K562 (cell line): ENCODE results near the gene HSP90AA1. TPM values are rescaled to one million over a fixed set of nuclear protein-coding genes. Genes with fewer than 3 reads are reported as not detected.
A peak's percentile ranks its signal among the peaks of the same experiment; 100 is the strongest.
"Not testable (repeated sequence)": the region's sequence is repeated elsewhere in the genome, so short reads cannot be mapped to it uniquely, and the experiment has no call there.

Source experiments
- ATAC-seq: fragments of 200-7000 bp; cut with Tn5 transposase; 3 replicates; pipeline ENCODE4 v1.9.1; 2020; ENCODE audit warnings: moderate library complexity
- BruUV-seq: library from RNA; stranded (reverse); fragments of 400-500 nt; replicated peaks from 2 replicates; lab custom pipeline; 2021; lab: Mats Ljungman, UMichigan
- CTCF ChIA-PET: fragments of 300-600 bp; formaldehyde crosslinking; extraction: SDS; loops from one replicate; lab custom pipeline; 2021; ENCODE audit warnings: low intra/inter-chr PET ratio; lab: Yijun Ruan, JAX
- POLR2A ChIA-PET: fragments of 300-600, 350-650 bp; sonication (Branson Sonifier 250); formaldehyde crosslinking; extraction: SDS; loops from one replicate; lab custom pipeline; 2021; ENCODE audit warnings: antibody characterized with exemption, inconsistent platforms; lab: Yijun Ruan, JAX
- DNase-seq, 4 experiments: peaks; one replicate each; pipeline versions ENCODE4 v3.0.0 to v3.0.0-alpha.2; 2011 to 2018; ENCODE audit warnings: low spot score in 3 of 4, mixed read lengths in 3 of 4; ENCODE audit errors: extremely low read depth in 1 of 4
- FAIRE-seq: peaks from 2 replicates; lab custom pipeline; 2011; peaks lifted over from hg19 to GRCh38; lab: Jason Lieb, UNC
- H2AFZ ChIP-seq: 2 replicates; pipeline ENCODE4 v1.6.0; 2011; ENCODE audit warnings: low read depth, low read length, control low read depth, inconsistent platforms
- H3K27ac ChIP-seq: fragments of 200-600 bp; 3 replicates; pipeline ENCODE4 v1.8.0; 2011; ENCODE audit warnings: low read depth, mild to moderate bottlenecking, control low read depth, inconsistent platforms, low read length, moderate library complexity, mixed read lengths; ENCODE audit errors: extremely low read depth
- H3K27me3 ChIP-seq, 2 experiments: fragments of 300-600 bp in 1 of 2; 2 replicates in 1 of 2; 3 replicates in 1 of 2; pipeline versions ENCODE4 v1.6.0 to v1.8.0; 2011; ENCODE audit warnings: inconsistent platforms in 2 of 2, low read length in 2 of 2, mild to moderate bottlenecking in 1 of 2, mixed read lengths in 1 of 2, moderate library complexity in 1 of 2; ENCODE audit not compliant: control insufficient read depth in 2 of 2, insufficient read depth in 2 of 2
- H3K36me3 ChIP-seq: fragments of 300-600 bp; 3 replicates; pipeline ENCODE4 v1.8.0; 2011; ENCODE audit warnings: mild to moderate bottlenecking, low read length, inconsistent platforms; ENCODE audit not compliant: control insufficient read depth, insufficient read depth
- H3K4me1 ChIP-seq, 2 experiments: fragments of 200-600 bp in 1 of 2; replicated peaks in 1 of 2; 2 replicates in 1 of 2; 3 replicates in 1 of 2; pipeline versions ENCODE4 v1.5.1 to v1.8.0; 2011; ENCODE audit warnings: inconsistent platforms in 2 of 2, low read length in 2 of 2, mild to moderate bottlenecking in 1 of 2, mixed read lengths in 1 of 2, moderate library complexity in 1 of 2; ENCODE audit not compliant: control insufficient read depth in 2 of 2, insufficient read depth in 2 of 2
- H3K4me2 ChIP-seq: 2 replicates; pipeline ENCODE4 v1.6.1; 2011; ENCODE audit warnings: low read length, control low read depth, inconsistent platforms, mixed read lengths; ENCODE audit not compliant: insufficient read depth
- H3K4me3 ChIP-seq: fragments of 200-600 bp; sonication (generic), shearing (Covaris generic); 2 replicates; pipeline ENCODE4 v1.5.1; 2016; ENCODE audit warnings: control low read depth, inconsistent platforms
- H3K79me2 ChIP-seq: fragments of 200-600 bp; 3 replicates; pipeline ENCODE4 v1.8.0; 2011; ENCODE audit warnings: low read length, inconsistent platforms; ENCODE audit not compliant: control insufficient read depth, insufficient read depth
- H3K9ac ChIP-seq, 2 experiments: 2 replicates each; pipeline versions ENCODE4 v1.6.0 to v1.6.1; 2011; ENCODE audit warnings: low read depth in 2 of 2, low read length in 2 of 2, control low read depth in 1 of 2, inconsistent platforms in 1 of 2, mild to moderate bottlenecking in 1 of 2, mixed read lengths in 1 of 2; ENCODE audit not compliant: insufficient read depth in 1 of 2
- H3K9me1 ChIP-seq: one replicate; pipeline ENCODE4 v1.6.0; 2011; ENCODE audit warnings: inconsistent platforms, mild to moderate bottlenecking, low read length, moderate library complexity; ENCODE audit not compliant: control insufficient read depth, insufficient read depth
- H3K9me3 ChIP-seq: replicated peaks from 2 replicates; pipeline ENCODE4 v1.5.1; 2011; ENCODE audit warnings: low read depth, low read length, inconsistent platforms; ENCODE audit not compliant: control insufficient read depth, insufficient read depth
- H4K20me1 ChIP-seq: replicated peaks from 2 replicates; pipeline ENCODE4 v1.6.1; 2011; ENCODE audit warnings: low read length, inconsistent platforms, mixed read lengths; ENCODE audit not compliant: control insufficient read depth, insufficient read depth
- ERF ChIP-seq: fragments of 450-650 bp; formaldehyde crosslinking; IDR thresholded peaks from 2 replicates; pipeline ENCODE4 v1.4.0; 2020; ENCODE audit warnings: mild to moderate bottlenecking, mixed read lengths
- RBM15 ChIP-seq: fragments of 200-400 bp; formaldehyde crosslinking; IDR thresholded peaks from 2 replicates; pipeline ENCODE4 v1.6.1; 2018; ENCODE audit warnings: mild to moderate bottlenecking, low read length, moderate library complexity; ENCODE audit not compliant: insufficient read depth
- TRIM28 ChIP-seq: fragments of 450-650 bp; IDR thresholded peaks from 2 replicates; pipeline ENCODE4 v1.6.1; 2017
- ZFP36 ChIP-seq: fragments of 150-350 bp; IDR thresholded peaks from 2 replicates; pipeline ENCODE4 v1.6.1; 2018; ENCODE audit warnings: low read length, low read depth; ENCODE audit not compliant: partially characterized antibody
- ZNF431 ChIP-seq: sonication (generic); formaldehyde crosslinking; IDR thresholded peaks from 2 replicates; pipeline ENCODE4 v1.8.0; 2022; ENCODE audit warnings: mild to moderate bottlenecking, missing genetic modification reagents
- ZNF780A ChIP-seq: fragments of 250-450 bp; sonication (Bioruptor Pico); IDR thresholded peaks from 2 replicates; pipeline ENCODE4 v1.5.0; 2021; ENCODE audit warnings: mild to moderate bottlenecking
- WGBS: fragments of 100-300 bp; shearing (Covaris generic); methylation state at CpG from one replicate; pipeline ENCODE4 v1.1.6; 2016; ENCODE audit warnings: low coverage, mixed read lengths; ENCODE audit not compliant: insufficient coverage; ENCODE audit errors: missing lambda C conversion rate; 5-methylcytosine and 5-hydroxymethylcytosine counted together
- in situ Hi-C: fragments of 300-500 bp; cut with MboI; formaldehyde crosslinking; loops from 4 replicates; pipeline ENCODE4 v1.15.0; 2018; ENCODE audit warnings: inconsistent platforms, mixed read lengths
- intact Hi-C: fragments of 100-400 bp; cut with micrococcal nuclease; formaldehyde crosslinking; loops from 2 replicates; pipeline ENCODE4 v1.14.2; 2022
- polyA plus RNA-seq, 8 experiments: library from polyadenylated mRNA; depleted of rRNA in 4 of 8; stranded (reverse) in 5 of 8; unstranded in 3 of 8; fragments of >200 nt; fragmentation: Nextera tagmentation in 2 of 8; fragmentation: Illumina TruSeq in 1 of 8; extraction: Ambion mirVana in 2 of 8; extraction: Trizol in 1 of 8; gene quantifications; 2 replicates each; pipeline versions ENCODE4 v1.2.1 to v1.2.3, GENCODE V29; 2011 to 2014; ENCODE audit warnings: inconsistent platforms in 1 of 8, missing spikeins in 1 of 8
- total RNA-seq, 7 experiments: library from RNA; depleted of rRNA in 6 of 7; stranded (reverse); fragments of >200 nt in 6 of 7; fragmentation: Illumina TruSeq in 2 of 7; extraction: Trizol in 2 of 7; gene quantifications; 2 replicates each; pipeline versions ENCODE4 v1.2.1 to v1.2.3, GENCODE V29; 2011 to 2021; ENCODE audit warnings: low replicate concordance in 1 of 7

HSP90AA1 gene
- total and polyA plus RNA-seq, 9 of the 15 experiments (the other 6 are each of a cell fraction or from before 2014, with no cell fraction given): 377 to 1,731 (median 879) TPM

DNA sequence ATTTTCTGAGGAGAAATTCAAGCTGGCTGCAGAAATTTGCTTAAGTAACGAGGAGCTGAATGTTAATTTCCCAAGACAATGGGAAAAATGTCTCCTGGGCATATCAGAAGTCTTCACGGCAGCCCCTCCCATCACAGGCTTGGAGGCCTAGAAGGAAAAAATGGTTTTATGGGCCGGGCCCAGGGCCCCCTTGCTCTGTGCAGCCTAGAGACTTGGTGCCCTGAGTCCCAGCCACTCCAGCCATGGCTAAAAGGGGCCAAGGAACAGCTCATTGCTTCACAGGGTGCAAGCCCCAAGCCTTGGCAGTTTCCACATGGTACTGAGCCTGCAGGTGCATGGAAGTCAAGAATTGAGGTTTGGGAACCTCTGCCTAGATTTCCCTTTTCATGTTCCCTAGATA lies 24.3 kb upstream of the HSP90AA1 start:
- intact Hi-C loops: no loop called here
- no peak overlapping the region for H3K9ac ChIP-seq
- no peaks in the 10 kb centered on the region for H3K79me2 ChIP-seq
- CTCF ChIA-PET: no interaction called here
- no TSS peak for BruUV-seq
- ATAC-seq: no peak
- no peak overlapping the region for H3K4me3 ChIP-seq
- FAIRE-seq: no peak
- no peak overlapping the region for H2AFZ ChIP-seq
- H3K36me3 ChIP-seq: no peaks in the 10 kb centered on the region
- WGBS: 18% methylated on average over 3 of the region's 3 CpGs
- no peak for TF ChIP-seq ZNF780A (CRISPR knock-in tag)
- TF ChIP-seq ZFP36: peak; percentile 70
- no peak for TF ChIP-seq ERF
- no peak for TF ChIP-seq TRIM28
- no peak for TF ChIP-seq RBM15
- TF ChIP-seq, all 486 proteins: peak for 1
- DNase-seq: no peak
- no peaks in the 10 kb centered on the region for H3K4me1 ChIP-seq
- H3K4me2 ChIP-seq: no peak overlapping the region
- in situ Hi-C loops: no loop called here
- no peaks in the 10 kb centered on the region for H3K27me3 ChIP-seq
- no peak overlapping the region for H3K27ac ChIP-seq
- H3K9me1 ChIP-seq: no peaks in the 10 kb centered on the region
- H4K20me1 ChIP-seq: no peaks in the 10 kb centered on the region
- POLR2A ChIA-PET: no interaction called here
- 0 out of 2 replicates have a peak, but pooled peaks cover 4% of the 10 kb centered on the region for H3K9me3 ChIP-seq

GRCh38 chr14:102109332-102109731 lies 22.5 kb upstream of the HSP90AA1 start:
- H4K20me1 ChIP-seq, H3K27ac ChIP-seq, FAIRE-seq, CTCF ChIA-PET, H3K27me3 ChIP-seq, DNase-seq, POLR2A ChIA-PET, H3K4me1 ChIP-seq, H3K4me2 ChIP-seq, in situ Hi-C loops, ATAC-seq, H3K9me3 ChIP-seq, intact Hi-C loops, H3K9ac ChIP-seq, H3K4me3 ChIP-seq, BruUV-seq, H2AFZ ChIP-seq, H3K9me1 ChIP-seq, H3K79me2 ChIP-seq, H3K36me3 ChIP-seq: not testable (repeated sequence)
- TF ChIP-seq ZNF431: peak; percentile 94
- WGBS: 14% methylated on average over 1 of the region's 1 CpG
